Renal cortex interstitium (tissue), 11 donors: ENCODE measurements around the gene BTG2. TPM values are rescaled to one million over a fixed set of nuclear protein-coding genes. Genes with fewer than 3 reads are reported as not detected.
A peak's percentile ranks its signal among the peaks of the same experiment; 100 is the strongest.

Experiments
- DNase-seq, 11 donors: peaks; one replicate each; pipeline ENCODE4 v3.0.0-alpha.2; 2013; ENCODE audit warnings: low read depth in 9 of 11, low spot score in 4 of 11; ENCODE audit errors: extremely low read depth in 1 of 11
- polyA plus RNA-seq, 3 donors: library from polyadenylated mRNA; unstranded; fragments of 120-200 nt; gene quantifications; one replicate each; pipeline ENCODE4 v1.2.1, GENCODE V29; 2013; ENCODE audit not compliant: insufficient read length in 3 of 3

Gene BTG2
- polyA plus RNA-seq, 3 donors, result 88.7 to 152 (median 116) TPM

DNA sequence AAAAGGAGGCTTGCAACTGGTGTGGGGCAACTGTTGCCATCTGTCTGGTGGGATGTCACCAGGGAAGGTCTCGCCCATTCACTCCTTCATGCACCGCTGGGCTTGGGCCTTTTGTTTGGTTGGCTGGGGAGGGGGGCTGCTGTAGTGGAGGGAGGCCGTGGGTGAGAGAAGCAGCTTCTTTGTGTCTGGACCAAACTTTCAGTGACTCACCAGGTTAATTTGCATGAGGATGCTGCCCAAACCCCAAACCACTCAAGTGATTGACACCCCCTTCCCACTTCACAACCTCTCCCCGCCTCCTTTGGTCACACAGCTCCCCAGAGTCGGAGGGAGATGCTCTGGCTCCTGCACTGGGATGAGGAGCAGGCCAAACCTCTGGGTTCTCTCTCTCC is 19.7 kb downstream of the BTG2 start:
- DNase-seq, result no peak

DNA sequence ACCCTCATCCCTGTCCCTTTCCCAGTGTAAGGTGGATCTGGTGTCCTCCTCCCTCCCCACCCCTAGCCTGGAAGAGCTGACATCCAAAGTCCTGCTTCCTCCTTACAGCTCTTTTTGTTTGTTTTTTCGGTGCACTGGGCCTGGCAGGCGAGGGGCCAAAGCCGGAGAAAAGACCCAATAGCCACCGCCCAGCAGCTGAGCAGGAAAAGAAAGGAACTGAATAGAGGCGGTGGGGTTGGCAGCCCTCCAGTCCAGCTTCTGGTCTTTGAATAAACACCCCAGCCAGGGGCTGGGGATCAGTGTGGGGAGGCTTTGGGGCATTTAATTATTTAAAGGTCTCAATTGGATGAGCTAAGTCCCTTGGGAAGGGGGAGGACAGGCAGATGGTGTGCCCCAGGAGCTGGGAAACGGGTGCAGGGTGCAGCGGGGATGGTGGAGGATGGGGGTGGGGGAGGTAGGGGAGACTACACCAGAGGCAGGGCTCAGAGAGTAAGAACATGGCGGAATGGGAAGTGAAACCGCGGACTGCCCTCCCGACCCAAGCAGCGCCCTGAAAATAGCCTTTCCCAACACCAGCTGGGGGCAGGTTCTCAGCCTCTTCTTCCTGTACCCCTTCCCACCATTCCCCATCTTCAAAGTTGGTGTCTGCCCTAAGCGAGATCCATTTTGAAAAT is 20.2 kb downstream of the BTG2 start:
- DNase-seq, result no peak

DNA sequence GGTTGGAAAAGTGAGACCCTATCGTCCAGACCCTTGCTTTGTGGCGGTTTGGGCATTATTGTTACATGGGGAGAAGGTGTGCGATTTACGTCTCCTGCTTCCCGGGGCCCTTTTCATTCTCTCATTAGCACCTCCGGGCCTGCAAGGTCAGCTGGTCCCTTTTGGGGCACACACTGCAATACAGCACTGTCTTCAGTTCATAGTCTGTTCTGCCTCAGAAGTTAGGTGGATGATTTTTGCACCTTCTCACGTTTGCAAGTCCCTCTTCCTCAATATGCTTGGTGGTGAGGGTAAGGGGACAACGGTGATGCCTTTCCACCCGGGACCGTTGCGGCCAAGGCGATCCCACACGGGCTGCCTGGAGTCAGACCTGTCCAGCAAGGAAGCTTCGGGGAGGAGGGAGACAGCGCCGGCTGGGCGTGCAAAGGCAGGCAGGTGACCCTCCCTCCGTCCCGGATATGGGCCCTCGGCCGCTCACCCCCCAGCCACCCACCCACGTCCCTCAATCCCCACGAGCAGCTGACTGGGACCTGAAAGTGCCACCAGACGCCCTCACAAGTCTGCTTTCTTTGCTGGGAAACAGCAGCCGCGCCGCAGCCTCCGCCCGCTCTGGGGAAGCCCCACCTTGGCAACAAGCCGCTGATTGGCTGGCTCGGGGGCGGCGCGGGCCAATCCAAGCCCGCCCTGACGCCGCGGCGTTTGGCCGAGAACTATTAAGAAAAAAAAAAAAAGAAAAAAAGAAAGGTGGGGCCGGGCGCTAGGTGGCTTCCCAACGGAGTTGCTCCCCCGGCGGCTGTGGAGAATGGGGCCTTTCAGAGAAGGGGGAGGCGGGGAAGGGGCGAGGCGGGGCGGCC is 21.7 kb downstream of the BTG2 start:
- peak in 9 of 11 donors; percentile 79 to 92 (median 86) for DNase-seq

DNA sequence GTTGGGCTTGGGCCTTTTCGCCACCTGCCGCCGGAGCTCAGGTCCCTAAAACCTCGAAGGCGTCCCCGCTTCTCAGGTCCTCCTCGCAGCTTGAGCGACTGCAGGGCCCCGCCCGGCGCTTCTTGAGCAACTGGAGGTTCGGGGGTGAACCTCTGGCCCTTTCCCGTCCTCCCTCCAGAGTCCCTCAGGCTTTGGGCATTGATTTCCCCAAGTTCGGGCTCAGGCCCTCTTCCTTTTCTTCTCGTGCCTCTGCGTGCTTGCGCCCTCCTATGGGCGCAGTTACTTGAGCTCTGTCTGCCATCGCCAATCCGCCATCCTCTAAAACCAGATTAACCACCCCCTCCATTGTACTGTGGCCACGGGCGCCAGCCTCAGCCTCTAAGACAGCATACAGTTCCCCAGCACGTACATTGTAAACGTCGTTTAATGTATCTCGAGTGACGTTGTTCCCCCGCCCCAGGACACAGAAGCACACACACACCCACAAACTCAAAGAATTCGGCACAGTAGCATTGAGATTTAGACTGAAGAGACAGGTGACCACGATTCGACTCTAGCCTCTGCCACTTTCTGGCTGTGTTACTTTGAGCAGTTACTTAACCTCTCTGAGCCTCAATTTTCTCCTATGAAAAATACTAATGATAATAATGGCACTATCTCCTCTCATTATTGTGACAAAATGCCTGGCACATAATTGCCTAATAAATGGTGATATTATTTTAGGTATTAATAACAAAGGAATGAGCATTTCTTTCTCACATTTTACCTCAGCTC is 22.6 kb downstream of the BTG2 start:
- no peak for DNase-seq

DNA sequence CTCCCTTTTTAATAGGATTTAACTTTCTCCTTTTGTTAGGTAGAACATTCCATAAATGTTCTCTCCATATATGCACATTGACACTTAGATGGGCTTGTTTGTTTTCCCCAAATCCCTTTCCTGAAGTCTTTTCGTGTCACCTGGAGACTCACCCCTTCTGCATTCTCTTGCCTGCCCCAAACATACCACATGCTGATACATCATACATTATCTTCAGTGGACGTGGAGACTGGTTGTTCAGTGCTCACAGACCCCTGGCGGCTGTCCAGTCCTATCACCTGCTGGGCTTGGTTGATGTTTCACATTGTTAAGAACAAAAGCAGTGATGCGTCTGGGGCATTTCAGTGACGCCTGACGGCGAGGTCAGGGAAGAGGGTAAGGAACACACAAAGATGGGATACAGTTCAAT is 23.4 kb downstream of the BTG2 start:
- DNase-seq, result no peak

DNA sequence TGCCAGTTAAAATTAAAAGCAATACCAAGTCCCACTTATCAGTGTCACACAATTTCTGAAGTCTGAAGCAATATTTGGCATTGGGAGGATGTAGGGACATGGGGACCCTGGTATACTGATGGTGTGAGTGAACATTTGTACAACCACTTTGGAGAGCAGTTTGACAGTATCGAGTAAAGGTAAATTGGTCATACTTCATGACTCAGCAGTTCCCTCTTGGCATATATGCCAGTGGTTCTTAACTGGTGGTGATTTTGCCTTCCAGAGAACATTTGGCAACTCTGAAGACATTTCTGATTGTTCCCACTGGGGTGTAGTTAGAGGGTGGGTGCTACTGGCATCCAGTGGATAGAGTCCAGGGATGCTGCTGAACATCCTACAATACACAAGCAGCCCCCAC is 25.9 kb downstream of the BTG2 start:
- DNase-seq, result no peak

DNA sequence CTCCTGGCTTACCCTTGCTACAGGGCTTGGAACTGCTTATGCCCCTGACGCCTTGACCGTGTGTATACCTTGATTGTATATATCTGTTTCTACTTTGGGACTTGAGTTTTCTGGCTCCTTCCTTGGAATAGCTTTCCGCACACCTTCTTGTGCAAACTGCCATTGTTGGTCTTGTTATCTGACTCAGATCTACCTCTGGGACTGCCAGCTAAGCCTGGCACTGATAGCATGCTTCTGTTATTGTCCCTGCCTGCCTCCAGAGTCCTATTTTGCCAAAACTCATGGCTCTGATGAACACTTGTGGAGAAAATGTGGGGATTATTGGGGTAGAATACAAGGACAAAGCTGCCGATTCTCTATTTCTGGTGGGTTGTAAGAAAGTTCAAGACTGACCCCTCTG is 30.2 kb downstream of the BTG2 start:
- no peak for DNase-seq

DNA sequence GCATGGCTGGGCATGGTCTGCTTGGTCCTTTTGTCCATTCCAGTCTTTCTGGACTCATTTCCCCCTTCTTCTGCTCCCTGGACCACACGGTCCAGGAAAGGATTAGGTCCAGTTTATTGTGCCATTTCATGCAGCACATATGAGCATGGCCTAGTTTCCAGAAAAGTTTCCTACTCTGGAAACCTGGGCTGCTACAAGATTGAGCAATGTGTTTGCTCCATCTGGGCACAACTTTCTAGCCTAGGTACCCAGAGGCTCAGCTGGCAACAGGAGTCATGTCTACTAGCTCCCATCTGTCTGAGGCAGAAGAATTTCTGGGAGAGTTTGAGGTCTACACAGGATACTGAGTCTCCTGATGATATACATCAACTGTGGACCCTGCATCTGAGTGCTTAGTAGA is 30.8 kb downstream of the BTG2 start:
- DNase-seq, result no peak

DNA sequence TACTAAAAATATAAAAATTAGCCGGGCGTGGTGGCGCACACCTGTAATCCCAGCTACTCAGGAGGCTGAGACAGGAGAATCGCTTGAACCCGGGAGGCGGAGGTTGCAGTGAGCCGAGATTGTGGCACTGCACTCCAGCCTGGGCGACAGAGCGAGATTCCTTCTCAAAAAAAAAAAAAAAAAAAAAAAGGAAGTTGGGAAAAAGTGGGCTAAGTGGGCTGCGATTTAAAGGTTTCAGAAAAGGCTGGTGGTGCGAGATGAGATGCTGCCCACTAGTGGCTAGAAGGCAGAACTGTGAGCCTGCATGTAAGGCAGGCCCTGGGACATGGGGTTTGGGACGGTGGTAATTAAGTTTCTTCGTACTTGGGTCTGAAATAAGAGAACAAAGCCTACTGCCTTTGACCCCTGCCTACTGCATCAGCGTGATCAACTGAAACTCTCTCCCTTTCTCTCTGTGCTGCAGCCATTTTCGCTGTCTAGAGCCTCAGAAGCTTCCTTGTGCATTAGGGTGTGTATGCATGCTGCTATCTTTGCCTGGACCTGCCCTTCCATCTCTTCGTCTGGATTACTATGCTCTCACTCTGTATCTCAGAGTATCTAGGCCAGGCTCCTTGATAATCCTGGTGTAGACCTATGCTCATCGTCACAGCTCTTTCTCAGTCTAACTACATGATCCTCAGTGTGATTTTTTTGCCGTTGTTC is 33.2 kb downstream of the BTG2 start:
- peak in 2 of 11 donors; percentile 52 to 62 for DNase-seq

DNA sequence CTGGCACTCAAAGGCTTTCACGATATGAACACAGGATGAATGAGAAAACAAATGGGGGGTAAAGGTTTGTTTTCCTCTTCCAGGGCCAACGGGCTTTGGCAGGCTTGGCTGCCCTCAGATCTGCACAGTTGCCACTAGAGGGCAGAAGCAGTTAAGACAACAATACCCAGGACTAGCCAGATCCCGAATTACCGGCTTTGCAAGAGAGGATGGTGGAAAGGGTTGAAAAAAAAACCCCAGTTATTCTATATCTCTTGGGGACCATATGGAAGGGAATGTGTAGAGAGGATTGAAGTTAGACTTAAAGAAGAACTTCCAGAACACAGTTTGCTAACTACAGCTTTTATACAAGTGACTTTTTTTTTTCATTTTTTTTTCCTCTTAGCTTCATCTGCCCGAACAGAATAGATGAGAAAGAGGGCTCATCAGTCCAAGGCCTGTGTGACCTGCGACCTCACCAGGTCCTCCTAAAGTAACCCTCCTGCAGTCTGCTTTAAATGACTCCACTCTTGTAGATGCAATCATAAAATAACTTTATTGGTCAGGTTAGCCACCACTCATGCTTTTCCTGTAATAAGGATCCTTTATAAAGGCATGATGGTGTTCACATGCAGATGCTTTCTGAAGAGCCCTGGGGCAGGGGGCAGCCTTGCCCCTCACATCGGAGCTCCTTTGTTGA is 34.9 kb downstream of the BTG2 start:
- DNase-seq, result peak in 8 of 11 donors; percentile 65 to 91 (median 82)

DNA sequence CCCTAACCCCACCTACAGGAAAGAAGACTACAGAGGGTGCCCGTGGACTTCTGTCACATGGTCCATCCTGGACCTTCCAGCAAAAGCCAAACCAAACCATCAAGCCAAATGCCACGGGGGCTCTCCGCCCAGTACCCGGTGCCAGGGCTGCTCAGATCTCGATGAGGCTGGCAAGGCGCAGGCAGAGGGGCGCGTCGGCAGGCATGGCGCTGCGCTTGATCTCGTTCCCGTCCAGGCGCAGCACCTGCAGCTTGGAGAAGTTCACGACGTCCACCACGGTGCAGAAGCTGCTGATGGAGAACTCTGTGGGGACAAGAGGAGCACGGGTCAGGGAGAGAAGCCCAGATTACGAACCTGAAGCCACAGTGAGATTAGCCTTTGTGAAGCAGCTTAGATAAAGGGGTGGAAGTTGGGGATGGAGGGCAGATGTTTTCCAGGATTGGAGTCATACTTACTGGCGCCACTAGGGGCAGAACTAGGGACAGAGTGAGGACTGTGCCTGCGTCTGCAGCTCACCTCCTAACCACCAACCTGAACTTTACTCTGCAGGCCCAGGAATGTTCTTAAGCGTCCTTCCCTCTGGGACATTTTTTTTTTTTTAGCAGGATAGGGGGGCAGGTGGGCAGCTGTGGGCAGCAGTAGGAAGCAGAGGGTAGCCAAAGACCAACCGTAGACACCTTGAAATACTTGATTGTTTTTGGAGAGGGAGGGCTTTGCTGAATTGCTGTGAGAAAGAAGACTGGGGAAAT is 37.0 kb downstream of the BTG2 start:
- DNase-seq, result peak in 1 of 11 donors; percentile 56

DNA sequence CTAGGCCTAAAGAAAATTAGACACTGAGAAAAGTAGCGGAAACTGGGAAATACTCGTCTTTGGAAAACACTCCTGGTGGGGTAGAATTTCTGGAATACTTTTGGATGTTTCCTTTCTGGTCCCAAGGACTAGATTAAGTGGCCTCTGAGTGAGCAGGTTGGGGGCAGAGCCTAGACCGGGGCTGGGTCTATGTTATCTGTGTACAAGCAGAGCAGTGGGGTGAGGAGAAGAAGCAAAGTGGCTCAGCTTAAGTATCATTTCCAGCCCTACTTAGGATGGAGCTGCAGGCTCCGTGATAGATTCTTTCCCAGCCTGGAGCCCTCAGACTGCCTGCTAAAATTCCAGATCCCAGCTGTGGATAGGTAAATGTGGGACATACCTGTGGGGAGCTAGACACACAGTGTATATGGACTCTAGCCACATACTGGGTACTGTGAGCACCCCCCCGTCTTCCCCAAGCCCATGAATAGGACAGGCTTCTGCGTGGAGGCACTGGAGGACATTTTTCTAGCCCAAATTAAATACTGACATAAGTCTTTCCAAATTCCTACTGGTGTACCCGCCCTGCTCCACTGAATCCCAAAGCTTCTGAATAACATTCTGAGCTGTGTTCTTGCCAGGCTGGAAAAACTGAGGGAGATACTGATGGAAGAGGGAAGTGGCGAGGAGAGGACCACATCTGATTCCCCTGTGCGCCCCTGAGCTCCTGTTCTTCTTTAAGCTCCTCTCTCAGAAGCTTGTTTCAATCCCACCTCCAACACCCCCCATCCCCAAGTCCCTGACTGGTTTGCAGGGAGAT is 38.8 kb downstream of the BTG2 start:
- no peak for DNase-seq

DNA sequence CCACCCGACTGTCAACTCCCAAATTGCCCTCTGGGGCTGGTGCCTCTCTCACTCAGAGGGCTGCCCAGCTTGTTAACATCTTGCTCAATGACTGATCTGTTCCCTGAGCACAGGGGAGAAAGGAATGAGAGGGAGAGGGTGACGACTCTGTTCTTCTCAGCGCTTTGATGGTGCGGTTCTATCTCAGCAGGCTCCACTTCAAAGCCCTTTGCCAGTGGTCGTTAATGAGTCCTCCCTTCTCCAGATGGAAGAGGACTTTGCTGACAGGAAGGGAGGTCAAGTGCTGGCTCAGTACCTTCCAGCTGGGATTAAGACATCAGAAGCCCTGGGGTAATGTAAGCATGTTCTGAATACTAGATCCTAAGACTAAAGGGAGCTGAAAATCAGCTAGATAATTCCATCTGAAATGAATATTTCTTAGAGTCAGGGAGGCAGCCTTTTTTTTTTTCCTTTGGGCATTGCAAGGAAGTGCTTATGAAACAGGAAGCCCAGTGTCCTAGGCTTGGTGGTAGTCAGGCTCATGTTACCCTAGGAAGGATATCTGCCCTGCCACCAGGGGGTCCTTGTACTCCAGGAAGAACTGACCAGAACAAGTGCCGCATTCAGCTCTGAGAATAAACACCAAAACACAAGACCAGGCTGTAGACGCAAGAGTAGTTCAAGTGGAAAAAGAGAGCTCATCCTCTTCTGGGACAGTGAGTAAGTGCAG is 40.9 kb downstream of the BTG2 start:
- no peak for DNase-seq

DNA sequence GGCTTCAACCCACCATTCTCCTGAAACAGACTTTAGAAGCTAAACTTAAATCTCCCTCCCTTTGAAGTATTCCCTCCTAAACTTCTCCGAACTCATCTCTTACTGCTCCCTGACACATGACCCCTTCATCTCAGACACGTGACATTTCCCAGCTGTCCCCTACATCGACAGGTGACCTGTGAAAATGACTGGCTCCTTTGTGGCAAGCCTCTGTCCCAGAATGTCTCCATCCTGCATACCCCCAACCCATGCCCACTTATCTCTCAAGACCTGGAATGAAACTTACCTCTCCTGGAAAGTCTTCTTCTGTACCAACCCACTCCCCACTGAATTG is 41.4 kb downstream of the BTG2 start:
- DNase-seq, result no peak

DNA sequence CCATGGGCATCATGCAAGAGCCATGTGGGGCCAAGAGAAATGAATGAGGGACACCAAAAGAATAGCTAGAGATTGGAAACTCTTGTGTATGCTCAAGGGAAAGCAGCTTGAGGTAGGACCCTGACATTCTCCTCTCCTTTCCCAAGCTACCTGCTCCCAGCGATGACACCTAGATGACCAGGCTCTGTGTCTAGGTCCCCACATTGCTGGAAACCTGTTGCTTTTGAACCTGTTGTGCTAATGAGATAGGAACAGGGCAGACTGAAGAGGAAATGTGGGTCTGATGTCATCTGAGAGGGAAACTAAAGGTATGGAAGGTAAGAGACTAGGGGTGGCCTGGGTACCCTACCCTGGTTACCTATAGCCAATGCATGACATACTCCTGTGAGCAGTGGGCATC is 43.8 kb downstream of the BTG2 start:
- no peak for DNase-seq

DNA sequence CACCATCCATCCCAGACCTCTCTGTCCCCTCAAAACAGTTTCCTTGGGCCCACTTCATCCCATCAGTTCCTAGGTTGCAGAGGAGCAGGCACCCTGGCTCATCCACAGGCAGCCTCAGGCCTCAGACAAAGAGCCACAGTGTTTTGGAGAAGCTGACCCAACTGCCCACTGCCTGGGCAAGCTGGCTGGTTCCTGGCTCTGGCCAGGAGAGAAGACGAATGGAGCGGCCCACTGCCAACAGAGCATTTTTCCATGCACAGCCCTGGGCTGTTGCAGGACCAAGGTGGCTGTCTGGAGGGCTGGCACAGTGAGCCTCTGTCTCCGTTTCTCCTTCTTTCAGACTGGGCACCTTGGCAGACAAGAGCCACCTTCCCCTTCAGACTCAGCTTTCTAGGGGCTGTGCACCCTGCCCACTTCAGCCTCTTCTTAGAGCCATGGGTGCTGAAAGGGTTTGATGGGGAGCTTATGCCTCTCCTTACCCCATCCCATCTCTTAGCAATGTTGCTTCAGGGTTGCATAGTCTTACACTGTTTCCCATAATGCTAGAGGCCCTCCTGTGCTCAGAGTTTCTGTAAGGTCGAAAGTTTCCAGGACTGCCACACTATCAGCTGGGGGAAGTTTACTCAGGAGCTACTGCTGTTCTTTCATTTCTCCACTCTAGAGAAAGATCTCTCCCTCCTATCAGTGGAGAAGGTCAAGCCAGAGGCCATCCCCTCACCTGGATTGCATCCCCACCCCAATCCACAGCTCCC is 44.6 kb downstream of the BTG2 start:
- DNase-seq, result no peak
